Upper lobe of left lung (tissue), 4 donors: ENCODE measurements around the gene CSF3R.

Source experiments
- CTCF ChIP-seq, 6 experiments: fragments of 450-650 bp in 4 of 6; fragments of 200-600 bp in 2 of 6; sonication (generic) in 2 of 6; IDR thresholded peaks; one replicate each; pipeline ENCODE4 v1.5.1; 2016 to 2019; ENCODE audit warnings: antibody characterized with exemption in 6 of 6
- POLR2A ChIP-seq, 4 donors: fragments of 450-650 bp; IDR thresholded peaks; one replicate each; pipeline ENCODE4 v1.5.1; 2016 to 2017; ENCODE audit warnings: antibody characterized with exemption in 4 of 4, mild to moderate bottlenecking in 2 of 4

DNA sequence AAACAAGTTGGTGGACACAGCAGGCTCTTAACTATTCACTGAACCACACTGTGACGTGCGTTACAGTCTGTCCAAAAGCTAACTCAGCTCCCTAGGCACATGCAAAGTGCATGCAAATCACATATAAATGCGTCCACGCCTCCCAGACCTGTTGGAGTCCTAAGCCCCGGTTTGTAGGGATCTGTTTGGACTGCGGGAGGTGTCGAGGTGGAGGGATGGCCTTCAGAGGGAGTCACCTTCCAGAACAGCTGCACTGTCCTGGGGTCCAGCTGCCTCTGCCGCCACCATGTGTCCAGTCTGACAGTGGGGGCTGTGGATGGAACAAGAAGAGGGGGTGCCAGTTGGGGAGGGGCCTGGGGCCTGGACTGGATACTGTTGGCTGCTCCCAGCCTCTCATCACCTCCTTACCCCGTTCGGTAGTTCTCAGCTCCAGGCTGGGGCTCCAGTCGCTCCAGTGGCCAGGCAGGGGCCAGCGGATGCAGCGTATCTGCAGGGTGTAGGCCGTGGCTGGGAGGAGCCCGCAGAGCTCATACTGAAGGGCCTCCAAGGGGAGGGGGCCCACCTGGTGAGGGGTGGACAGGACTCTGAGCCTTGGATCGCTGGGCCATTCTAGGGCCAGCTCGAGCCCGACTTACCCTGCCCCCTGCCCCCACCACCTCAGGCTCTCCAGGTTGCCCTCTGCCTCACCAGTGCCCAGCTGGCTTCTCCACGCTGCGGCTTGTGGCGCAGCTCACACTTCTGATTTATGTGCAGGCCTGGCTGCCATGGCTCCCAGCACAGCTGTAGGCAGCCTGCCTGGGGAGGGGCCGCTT lies 10.7 kb downstream of the CSF3R start:
- no peak for TF ChIP-seq CTCF (IDR thresholded peaks at IDR 0.05)
- TF ChIP-seq POLR2A (IDR thresholded peaks at IDR 0.05), result peak in 1 of 4 donors; percentile 11
